Immature natural killer cell (primary cell): ENCODE measurements around the gene FXYD6. TPM values are rescaled to one million over a fixed set of nuclear protein-coding genes. Genes with fewer than 3 reads are reported as not detected.
"Not testable (repeated sequence)": the region's sequence is repeated elsewhere in the genome, so short reads cannot be mapped to it uniquely, and the experiment has no call there.

Source experiments
- DNase-seq, 3 donors: peaks; one replicate each; pipeline ENCODE4 v3.0.0; 2022; ENCODE audit warnings: mixed read lengths in 1 of 3
- H3K27ac Mint-ChIP-seq, 6 donors: one replicate each; pipeline ENCODE4 v1.8.0; 2020; ENCODE audit warnings: mixed read lengths in 6 of 6, mild to moderate bottlenecking in 5 of 6, inconsistent platforms in 4 of 6, moderate library complexity in 3 of 6
- H3K27me3 Mint-ChIP-seq, 3 donors: one replicate each; pipeline ENCODE4 v1.8.0; 2020 to 2021; ENCODE audit warnings: low read depth in 3 of 3, mild to moderate bottlenecking in 3 of 3, mixed read lengths in 3 of 3, moderate library complexity in 3 of 3, inconsistent platforms in 1 of 3
- H3K36me3 Mint-ChIP-seq, 3 donors: one replicate each; pipeline ENCODE4 v1.8.0; 2020; ENCODE audit warnings: mixed read lengths in 3 of 3, inconsistent platforms in 2 of 3, mild to moderate bottlenecking in 2 of 3
- H3K4me1 Mint-ChIP-seq, 2 donors: one replicate each; pipeline ENCODE4 v1.8.0; 2020; ENCODE audit warnings: inconsistent platforms in 2 of 2, mild to moderate bottlenecking in 2 of 2, mixed read lengths in 2 of 2, moderate library complexity in 1 of 2
- H3K4me3 Mint-ChIP-seq, 5 donors: one replicate each; pipeline ENCODE4 v1.8.0; 2020; ENCODE audit warnings: mild to moderate bottlenecking in 5 of 5, mixed read lengths in 5 of 5, inconsistent platforms in 3 of 5, moderate library complexity in 3 of 5
- H3K9me3 Mint-ChIP-seq, 6 donors: one replicate each; pipeline ENCODE4 v1.8.0; 2020; ENCODE audit warnings: mild to moderate bottlenecking in 6 of 6, mixed read lengths in 6 of 6, inconsistent platforms in 4 of 6, moderate library complexity in 3 of 6
- polyA plus RNA-seq, 3 donors: library from polyadenylated mRNA; unstranded; fragments of 300-500 nt; fragmentation: Illumina TruSeq; gene quantifications; one replicate each; pipeline ENCODE4 v1.2.3, GENCODE V29; 2021

FXYD6 gene, protein sequence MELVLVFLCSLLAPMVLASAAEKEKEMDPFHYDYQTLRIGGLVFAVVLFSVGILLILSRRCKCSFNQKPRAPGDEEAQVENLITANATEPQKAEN
- not detected for polyA plus RNA-seq

DNA sequence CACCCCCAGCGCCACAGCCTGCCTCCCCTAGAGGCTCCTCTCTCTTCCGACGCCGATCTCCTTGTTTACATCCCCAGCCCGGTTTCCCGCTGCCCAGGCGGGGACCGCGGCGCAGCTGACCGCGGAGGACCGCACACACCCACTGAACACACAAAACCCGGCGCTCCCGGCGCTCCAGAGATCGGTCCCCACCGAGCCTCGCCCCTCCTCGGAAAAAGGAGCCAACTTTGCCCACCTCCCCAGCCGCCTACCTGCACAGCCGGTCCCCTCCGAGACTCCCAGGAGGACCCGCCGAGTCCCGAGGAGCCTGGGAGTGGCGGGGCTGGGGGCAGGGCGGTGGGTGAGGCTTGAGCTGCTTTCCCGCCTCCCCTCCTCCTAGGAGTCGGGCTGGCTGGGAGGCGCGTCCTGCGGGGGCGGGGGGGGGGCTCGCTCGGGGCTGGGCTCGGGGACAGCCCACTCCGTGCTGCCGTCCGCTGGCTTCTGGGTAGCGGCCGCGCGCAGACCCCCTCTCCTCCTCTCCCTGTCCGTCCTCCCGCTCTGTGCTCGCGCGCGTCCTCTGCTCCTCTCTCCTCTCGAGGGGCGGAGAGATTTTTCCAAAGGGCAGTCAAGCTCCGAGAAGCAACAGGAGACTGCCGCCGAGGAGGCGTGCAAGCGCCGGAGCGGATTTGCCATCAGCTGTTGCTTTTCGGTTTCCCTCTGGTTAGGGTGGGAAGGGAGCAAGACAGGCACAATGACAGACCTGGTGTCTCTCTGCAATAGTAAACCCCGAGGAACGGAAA lies at the start of gene FXYD6:
Gene FXYD6, minus strand, starts transcription at position 318 of the 779 bp plus-strand sequence. CDS start 33,882 bp downstream, outside the sequence.
- no peaks in the 10 kb centered on the region for H3K9me3 Mint-ChIP-seq
- H3K36me3 Mint-ChIP-seq: no peaks in the 10 kb centered on the region
- H3K4me1 Mint-ChIP-seq: peaks cover 20 to 23% of the 10 kb centered on the region in 2 donors
- H3K4me3 Mint-ChIP-seq: peak within 1 kb of the TSS; percentile 55 to 79 (median 62)
- peaks cover 20 to 48% (median 27%) of the 10 kb centered on the region in 3 donors for H3K27me3 Mint-ChIP-seq
- no peak for DNase-seq
- peak within 1 kb of the TSS in 1 of 6 donors; percentile 25 for H3K27ac Mint-ChIP-seq

DNA sequence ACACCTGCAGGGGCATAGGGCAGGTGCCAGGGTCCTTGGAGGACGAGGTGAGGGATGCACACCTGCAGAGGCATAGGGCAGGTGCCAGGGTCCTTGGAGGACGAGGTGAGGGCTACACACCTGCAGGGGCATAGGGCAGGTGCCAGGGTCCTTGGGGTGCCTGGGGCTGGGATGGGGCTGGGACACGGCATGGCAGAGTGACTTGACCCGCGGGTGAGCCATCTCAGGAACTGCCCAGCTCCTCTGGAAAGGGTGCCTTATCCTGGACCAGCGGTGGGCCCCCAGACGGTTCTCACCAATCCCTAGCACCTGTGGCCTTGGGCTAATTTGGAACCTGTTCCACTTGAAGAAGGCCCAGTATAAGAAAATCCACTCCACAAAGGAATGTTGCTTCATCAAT lies 49.7 kb upstream of the FXYD6 start:
- H3K27ac Mint-ChIP-seq, DNase-seq, H3K9me3 Mint-ChIP-seq, H3K36me3 Mint-ChIP-seq, H3K27me3 Mint-ChIP-seq, H3K4me3 Mint-ChIP-seq: not testable (repeated sequence)
- H3K4me1 Mint-ChIP-seq: peaks cover 25 to 30% of the 10 kb centered on the region in 2 donors

DNA sequence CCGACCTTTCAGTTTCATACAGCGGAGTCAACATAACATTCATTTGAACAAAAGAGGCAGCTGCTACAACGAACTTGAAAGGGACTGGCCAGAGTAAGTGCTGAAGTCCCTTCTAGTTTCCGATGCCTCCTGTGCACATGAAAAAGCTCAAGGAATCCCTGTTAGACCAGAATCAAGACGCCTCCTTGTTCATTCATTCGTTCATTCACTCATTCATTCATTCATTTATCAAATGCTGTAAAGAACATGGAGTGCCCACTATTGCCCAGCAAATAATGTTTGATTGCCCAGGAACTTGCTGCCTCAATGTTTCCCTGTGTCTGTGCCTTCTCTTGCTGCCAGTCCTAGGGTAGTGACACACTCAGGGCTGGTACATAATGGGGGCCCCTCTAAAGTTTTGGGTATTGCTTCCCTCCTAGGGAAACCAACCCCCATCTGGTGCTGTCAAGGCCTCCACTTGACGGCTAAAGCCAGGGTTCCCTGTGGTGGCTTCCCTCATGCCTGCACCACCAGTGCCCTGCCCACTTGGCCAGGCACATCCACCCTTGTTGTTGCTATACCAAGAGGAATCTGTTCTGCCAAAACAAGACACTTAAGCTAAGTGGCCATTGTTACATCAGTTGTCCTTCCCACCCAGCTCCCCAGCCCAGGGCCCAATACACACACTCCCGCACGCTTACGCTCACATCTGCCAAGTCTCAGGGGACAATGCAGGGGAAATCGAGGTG lies 48.9 kb upstream of the FXYD6 start:
- DNase-seq: no peak
- Mint-ChIP-seq H3K4me1 (peaks cover 17 to 22% of the 10 kb centered on the region in 2 donors), H3K36me3 (no peaks in the 10 kb centered on the region), H3K4me3 (no peak overlapping the region), H3K27me3 (peaks cover 0 to 5% (median 2%) of the 10 kb centered on the region in 3 donors), H3K27ac (no peak overlapping the region), H3K9me3 (no peaks in the 10 kb centered on the region)

DNA sequence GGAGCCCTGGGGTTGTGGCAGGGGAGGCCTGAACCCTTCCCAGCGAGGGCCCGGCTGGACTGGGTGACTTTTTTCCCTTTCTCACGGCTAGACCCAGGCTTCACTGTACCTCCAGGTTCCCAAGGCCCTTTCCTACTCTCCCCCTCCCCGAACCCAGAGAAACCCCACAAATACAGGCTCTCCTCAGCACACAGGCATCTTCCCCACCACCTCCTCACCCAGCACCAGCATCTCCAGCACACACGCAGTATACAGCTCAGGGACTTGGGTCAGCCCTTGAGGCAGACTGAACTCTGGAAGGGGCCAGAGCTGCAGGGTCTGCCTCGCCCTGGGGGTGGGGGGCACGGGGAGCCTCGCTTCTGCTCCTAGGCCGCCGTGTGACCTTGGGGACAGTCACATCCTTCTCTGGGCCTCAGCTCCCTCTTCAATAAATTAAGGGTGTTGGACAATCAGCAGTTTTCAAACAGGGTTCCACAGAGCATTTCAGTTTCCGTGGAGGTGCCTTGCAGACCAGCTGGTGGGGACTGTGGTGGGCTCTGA lies 48.2 kb upstream of the FXYD6 start:
- Mint-ChIP-seq H3K4me3 (no peak overlapping the region), H3K27ac (no peak overlapping the region), H3K36me3 (no peaks in the 10 kb centered on the region), H3K9me3 (no peaks in the 10 kb centered on the region), H3K27me3 (peaks cover 0 to 5% (median 2%) of the 10 kb centered on the region in 3 donors), H3K4me1 (peaks cover 11 to 15% of the 10 kb centered on the region in 2 donors)
- DNase-seq: no peak

DNA sequence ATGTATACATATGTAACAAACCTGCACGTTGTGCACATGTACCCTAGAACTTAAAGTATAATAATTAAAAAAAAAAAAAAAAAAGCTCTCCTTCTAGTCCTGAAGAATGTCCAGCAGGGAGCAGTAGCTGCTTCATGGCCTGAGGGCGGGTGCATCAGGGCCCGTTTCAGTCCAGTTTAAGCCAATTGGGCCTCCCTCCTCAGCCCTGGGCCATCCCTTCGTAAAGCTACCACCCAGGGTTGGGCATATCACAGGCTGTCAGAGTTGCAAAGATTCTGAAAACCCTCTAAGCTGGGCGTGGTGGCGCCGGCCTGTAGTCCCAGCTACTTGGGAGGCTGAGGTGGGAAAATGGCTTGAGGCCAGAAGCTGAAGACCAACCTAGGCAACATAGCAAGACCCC lies 47.3 kb upstream of the FXYD6 start:
- Mint-ChIP-seq H3K27me3 (peaks cover 2 to 5% (median 2%) of the 10 kb centered on the region in 3 donors), H3K9me3 (no peaks in the 10 kb centered on the region), H3K27ac (no peak overlapping the region), H3K36me3 (no peaks in the 10 kb centered on the region), H3K4me1 (peaks cover 5 to 9% of the 10 kb centered on the region in 2 donors), H3K4me3 (no peak overlapping the region)
- no peak for DNase-seq

DNA sequence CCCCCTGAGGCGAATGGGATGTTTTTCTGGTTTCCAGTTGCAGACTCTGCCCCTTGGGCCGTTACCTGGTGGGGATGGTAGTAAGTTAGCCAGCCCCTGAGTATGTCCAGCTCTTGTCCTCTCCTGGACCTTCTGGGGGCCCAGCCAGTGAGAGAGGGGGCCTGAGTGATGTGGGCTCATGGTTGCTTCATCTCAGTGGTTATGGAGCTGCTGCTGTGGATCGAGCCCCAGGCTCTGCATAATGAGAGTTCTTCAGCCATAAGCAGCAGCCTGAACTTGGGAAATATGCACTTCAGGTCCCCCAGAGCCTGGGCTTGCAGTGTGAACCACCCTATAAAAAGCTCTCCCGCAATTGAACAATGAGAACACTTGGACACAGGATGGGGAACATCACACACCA lies 46.8 kb upstream of the FXYD6 start:
- H3K27me3 Mint-ChIP-seq: peaks cover 2 to 5% (median 2%) of the 10 kb centered on the region in 3 donors
- H3K27ac Mint-ChIP-seq: no peak overlapping the region
- DNase-seq: no peak

DNA sequence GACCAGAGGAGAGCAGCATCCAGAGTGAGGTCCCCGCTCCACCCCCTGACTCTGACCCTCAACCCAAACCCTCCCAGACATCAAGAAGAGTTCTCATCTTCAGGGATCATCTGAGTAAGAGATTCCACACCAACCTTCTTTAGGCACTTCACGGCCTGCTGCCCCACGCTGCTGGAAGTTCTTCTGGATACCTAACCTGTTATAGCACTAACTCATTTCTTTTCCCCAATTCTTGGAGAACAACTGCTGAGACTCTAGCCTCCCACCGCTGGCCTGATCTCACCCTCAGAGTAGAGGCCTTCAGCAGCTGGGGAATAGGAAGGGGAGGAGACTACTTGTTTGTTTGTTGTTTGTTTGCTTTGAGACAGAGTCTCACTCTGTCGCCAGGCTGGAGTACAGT lies 45.4 kb upstream of the FXYD6 start:
- H3K4me1 Mint-ChIP-seq: no peaks in the 10 kb centered on the region
- no peaks in the 10 kb centered on the region for H3K9me3 Mint-ChIP-seq
- DNase-seq: no peak
- no peak overlapping the region for H3K27ac Mint-ChIP-seq
- no peak overlapping the region for H3K4me3 Mint-ChIP-seq
- no peaks in the 10 kb centered on the region for H3K36me3 Mint-ChIP-seq
- peaks cover 2 to 5% (median 3%) of the 10 kb centered on the region in 3 donors for H3K27me3 Mint-ChIP-seq

More for the DNA sequence above, 46.8 kb upstream of the FXYD6 start:
- Mint-ChIP-seq H3K4me3 (no peak overlapping the region), H3K36me3 (no peaks in the 10 kb centered on the region), H3K4me1 (peaks cover under 1 to 4% of the 10 kb centered on the region in 2 donors), H3K9me3 (no peaks in the 10 kb centered on the region)

DNA sequence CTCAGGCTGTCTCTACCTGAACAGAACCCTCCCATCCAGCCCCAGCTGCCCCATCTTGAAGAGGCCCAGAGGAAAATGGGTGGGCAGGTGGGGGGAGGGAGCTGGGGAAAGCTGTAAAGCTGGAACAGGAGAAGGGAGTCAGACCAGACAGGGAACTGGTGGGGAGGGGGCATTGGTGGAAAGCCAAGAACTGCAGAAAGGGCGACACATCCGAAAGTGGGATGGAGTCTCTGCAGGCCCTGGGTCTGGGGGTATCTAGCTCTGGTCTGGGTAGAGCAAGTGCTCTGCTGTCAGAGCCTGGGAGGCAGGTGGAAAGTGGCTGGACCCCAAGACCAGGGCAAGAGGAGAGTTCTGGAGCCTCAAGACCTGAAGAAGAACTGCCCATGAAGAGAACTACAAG lies 45.0 kb upstream of the FXYD6 start:
- Mint-ChIP-seq H3K4me3 (no peak overlapping the region), H3K27me3 (peaks cover 2 to 5% (median 3%) of the 10 kb centered on the region in 3 donors), H3K4me1 (no peaks in the 10 kb centered on the region), H3K36me3 (no peaks in the 10 kb centered on the region), H3K9me3 (no peaks in the 10 kb centered on the region), H3K27ac (no peak overlapping the region)
- DNase-seq: no peak

DNA sequence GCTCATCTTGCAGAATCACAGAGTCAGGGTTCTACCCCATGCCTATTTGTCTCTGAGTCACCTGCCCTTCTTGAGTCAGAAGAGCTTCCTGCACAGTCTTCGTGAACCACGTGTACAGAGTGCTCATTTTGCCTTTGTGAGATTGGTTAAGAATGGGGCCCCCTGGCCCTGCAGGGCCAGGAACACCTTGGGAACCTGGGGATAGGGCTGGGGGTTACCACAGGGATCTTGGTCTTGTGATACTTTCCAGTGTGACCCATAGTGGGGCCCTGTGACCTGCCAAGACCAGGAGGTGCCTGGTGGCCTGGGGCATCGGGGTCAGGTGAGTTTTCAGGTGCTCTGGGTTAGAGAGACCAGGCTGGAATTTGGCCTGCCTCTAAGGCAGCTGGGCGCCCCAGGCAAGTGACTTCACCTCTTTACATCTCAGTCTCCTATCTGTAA lies 43.3 kb upstream of the FXYD6 start:
- Mint-ChIP-seq H3K4me3 (no peak overlapping the region), H3K36me3 (no peaks in the 10 kb centered on the region), H3K27me3 (peaks cover 0 to 3% (median 2%) of the 10 kb centered on the region in 3 donors), H3K9me3 (no peaks in the 10 kb centered on the region), H3K27ac (no peak overlapping the region), H3K4me1 (no peaks in the 10 kb centered on the region)
- DNase-seq: no peak

DNA sequence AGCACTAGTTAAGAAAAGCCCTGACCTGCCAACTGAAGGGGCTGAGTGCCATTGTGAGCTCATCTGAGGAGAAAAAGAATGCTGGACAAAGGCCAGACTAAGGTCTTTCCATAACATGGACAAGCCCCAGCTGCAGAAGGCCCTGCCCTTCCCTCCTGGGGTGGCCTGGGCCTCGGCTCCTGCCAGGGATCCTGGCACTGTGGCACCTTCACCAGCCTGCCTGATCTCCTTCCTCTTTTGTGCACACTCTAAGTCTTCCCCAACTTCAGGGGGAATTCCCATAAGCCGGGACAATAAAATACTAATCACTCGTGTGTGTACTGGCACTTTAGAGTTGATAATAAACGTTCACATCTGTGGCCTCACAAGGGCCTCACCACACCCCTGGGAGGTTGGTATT lies 42.9 kb upstream of the FXYD6 start:
- H3K36me3 Mint-ChIP-seq: no peaks in the 10 kb centered on the region
- DNase-seq: no peak
- H3K9me3 Mint-ChIP-seq: no peaks in the 10 kb centered on the region
- H3K27ac Mint-ChIP-seq: no peak overlapping the region
- no peak overlapping the region for H3K4me3 Mint-ChIP-seq
- peaks cover 0 to 3% (median 0%) of the 10 kb centered on the region in 3 donors for H3K27me3 Mint-ChIP-seq
- H3K4me1 Mint-ChIP-seq: no peaks in the 10 kb centered on the region

DNA sequence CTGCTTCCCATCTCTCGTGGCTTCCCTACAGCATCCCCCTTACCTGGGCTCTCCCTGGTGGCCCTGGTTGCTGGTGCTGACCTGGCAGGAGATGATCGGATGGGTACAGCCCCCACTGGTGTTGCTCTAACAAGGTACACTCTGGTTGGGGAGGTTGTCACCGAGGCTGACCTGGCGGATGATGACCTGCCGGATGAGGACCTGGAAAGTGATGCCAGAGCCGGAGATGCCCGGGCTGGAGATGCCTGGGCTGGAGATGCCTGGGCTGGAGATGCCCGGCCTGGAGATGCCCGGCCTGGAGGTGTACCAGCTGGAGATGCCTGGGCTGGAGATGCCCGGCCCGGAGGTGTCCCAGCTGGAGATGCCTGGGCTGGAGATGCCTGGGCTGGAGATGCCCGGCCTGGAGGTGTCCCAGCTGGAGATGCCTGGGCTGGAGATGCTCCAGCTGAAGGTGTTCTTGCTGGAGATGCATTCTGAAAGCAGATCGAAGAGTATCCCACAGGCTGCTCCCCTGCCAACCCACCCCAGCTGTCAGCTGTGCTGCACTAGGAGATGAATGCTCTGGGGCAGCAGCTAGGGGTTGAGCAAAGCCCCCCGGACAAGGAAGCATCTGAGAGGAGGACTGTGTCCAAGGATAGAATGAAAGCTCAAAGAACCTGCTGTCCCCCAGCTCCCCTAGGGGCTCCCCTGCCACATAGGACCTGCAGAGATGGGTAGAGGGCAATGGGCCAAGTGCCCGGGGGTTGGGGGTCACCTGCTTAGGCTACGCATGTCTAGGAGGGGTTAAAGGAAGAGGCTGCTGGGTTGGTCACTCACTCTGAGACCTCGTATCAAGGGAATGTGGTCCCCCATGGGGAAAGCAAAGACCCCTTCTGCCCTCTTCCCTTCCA lies 42.2 kb upstream of the FXYD6 start:
- H3K27ac Mint-ChIP-seq: no peak overlapping the region
- peaks cover 0 to 3% (median 0%) of the 10 kb centered on the region in 3 donors for H3K27me3 Mint-ChIP-seq
- H3K4me1 Mint-ChIP-seq: no peaks in the 10 kb centered on the region
- no peaks in the 10 kb centered on the region for H3K9me3 Mint-ChIP-seq
- H3K4me3 Mint-ChIP-seq: no peak overlapping the region
- DNase-seq: no peak
- no peaks in the 10 kb centered on the region for H3K36me3 Mint-ChIP-seq

DNA sequence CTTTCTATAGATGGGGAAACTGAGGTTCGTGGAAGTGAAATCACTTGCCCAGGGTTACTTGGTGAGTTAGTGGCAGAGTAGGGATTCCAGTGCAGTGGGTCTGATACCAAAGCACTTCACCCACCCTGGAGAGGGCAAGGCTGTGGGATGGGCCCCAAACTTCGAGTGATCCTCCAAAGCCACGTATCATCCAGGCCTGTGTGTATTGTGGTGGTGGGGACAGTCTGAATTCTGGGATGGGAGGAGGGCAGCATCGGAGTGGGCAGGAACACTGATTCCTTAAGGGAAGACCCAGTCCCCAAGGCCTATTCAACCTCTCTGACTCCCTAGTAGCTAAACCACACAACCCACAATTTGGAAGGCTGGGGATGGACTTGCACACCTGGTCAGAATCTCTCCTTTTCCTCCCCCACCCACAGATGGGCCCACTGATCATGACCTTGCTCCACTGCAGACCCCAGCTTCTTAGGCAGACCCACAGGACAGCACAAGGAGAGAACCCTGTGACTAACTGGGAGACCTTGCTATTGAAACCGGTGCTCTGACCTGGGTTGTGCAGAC lies 41.2 kb upstream of the FXYD6 start:
- Mint-ChIP-seq H3K9me3 (no peaks in the 10 kb centered on the region), H3K27ac (no peak overlapping the region), H3K27me3 (peaks cover 0 to 3% (median 0%) of the 10 kb centered on the region in 3 donors), H3K36me3 (no peaks in the 10 kb centered on the region), H3K4me1 (no peaks in the 10 kb centered on the region), H3K4me3 (no peak overlapping the region)
- no peak for DNase-seq

DNA sequence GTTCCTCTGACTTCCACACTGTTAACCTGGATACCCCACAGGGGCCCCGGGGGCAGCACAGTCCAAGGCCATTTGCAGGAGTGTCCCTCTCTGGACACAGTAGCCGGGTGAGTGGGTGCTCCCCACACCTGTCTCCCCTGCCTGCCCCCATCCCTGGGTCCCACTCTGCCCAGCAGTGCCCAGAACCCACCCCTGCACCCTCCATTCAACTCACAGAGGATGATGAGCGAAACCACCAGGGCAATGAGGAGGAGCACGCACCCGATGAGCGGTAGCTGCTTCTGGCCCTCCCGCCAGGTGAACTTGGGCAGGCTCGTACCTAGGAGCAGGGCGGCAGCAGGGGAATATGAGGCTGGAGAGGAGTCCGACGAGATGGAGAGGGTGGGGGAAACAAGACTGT lies 40.5 kb upstream of the FXYD6 start:
- Mint-ChIP-seq H3K27ac (no peak overlapping the region), H3K4me3 (no peak overlapping the region), H3K9me3 (no peaks in the 10 kb centered on the region), H3K4me1 (no peaks in the 10 kb centered on the region), H3K27me3 (peaks cover 0 to 3% (median 0%) of the 10 kb centered on the region in 3 donors), H3K36me3 (no peaks in the 10 kb centered on the region)
- DNase-seq: no peak
